ENCODE measurements around the gene KLRF1. TPM values are rescaled to one million over a fixed set of nuclear protein-coding genes. Genes with fewer than 3 reads are reported as not detected.

KLRF1 gene
- total and polyA plus RNA-seq, 12 donors = 0.19 to 2.3 (median 0.40) TPM; not detected in 6

DNA sequence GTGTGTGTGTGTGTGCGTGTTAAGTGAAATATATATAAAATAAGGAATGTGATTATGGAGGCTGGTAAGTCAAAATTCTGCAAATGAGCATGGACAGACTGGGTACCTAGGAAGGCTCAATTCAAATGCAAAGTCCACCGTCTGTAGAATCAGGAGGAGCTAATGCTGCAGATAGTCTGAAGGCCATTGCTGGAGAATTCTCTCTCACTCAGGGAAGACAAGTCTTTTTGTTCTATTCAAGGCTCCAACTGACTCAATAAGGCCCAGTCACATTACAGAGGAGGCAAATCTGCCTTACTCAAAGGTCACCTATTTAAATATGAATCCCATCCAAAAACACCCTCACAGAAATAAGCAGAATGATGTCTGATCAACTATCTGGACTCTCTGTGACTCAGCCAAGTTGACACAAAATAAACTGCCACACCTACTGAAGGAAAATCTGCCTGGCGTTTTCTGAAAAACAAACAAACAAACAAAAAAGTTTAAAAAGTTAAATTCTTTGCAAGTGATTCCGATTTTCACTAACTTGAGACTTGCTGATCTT is 53.3 kb downstream of the KLRF1 start:
- no peaks in the 10 kb centered on the region for H3K27me3 ChIP-seq
- H3K4me1 ChIP-seq = no peaks in the 10 kb centered on the region
- H3K9me3 ChIP-seq = no peaks in the 10 kb centered on the region
- ATAC-seq (no peak), DNase-seq (no peak)
- H3K27ac ChIP-seq = no peak overlapping the region
- intact Hi-C loops (cut with DNase I) = no loop called here
- TF ChIP-seq, protein P1, sequence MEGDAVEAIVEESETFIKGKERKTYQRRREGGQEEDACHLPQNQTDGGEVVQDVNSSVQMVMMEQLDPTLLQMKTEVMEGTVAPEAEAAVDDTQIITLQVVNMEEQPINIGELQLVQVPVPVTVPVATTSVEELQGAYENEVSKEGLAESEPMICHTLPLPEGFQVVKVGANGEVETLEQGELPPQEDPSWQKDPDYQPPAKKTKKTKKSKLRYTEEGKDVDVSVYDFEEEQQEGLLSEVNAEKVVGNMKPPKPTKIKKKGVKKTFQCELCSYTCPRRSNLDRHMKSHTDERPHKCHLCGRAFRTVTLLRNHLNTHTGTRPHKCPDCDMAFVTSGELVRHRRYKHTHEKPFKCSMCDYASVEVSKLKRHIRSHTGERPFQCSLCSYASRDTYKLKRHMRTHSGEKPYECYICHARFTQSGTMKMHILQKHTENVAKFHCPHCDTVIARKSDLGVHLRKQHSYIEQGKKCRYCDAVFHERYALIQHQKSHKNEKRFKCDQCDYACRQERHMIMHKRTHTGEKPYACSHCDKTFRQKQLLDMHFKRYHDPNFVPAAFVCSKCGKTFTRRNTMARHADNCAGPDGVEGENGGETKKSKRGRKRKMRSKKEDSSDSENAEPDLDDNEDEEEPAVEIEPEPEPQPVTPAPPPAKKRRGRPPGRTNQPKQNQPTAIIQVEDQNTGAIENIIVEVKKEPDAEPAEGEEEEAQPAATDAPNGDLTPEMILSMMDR (IDR thresholded peaks at IDR 0.05) = no peak
- no peak overlapping the region for H3K4me3 ChIP-seq
- WGBS, 2 donors = 86 to 88% methylated on average over 4 of the region's 4 CpGs
- H3K36me3 ChIP-seq = no peaks in the 10 kb centered on the region

DNA sequence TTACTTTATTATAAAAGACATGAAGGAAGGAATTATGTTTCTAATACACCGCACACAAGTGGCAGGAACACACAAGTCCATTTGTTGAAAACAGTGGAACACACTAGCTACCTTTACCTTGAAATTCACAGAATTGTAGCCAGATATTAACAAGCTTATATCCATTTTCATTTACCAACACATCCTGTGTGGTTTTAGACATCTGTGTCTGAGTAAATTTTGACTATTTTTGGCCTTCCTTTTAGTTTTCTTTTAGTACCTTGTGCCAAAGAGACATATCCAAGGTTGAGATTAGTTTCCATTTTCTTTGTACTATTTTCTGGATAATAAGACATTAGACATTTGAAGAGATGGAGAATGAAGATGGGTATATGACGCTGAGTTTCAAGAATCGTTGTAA is 54.0 kb downstream of the KLRF1 start, which contains the start of gene KLRF2:
Gene KLRF2 (plus strand): TSS at position 244 of the 400 bp plus-strand sequence. CDS start 107 bp downstream, at position 351.
- Histone ChIP-seq H3K4me3 (no peak within 1 kb of the TSS), H3K9me3 (no peaks in the 10 kb centered on the region), H3K4me1 (no peaks in the 10 kb centered on the region), H3K36me3 (no peaks in the 10 kb centered on the region), H3K27me3 (no peaks in the 10 kb centered on the region), H3K27ac (no peak within 1 kb of the TSS)
- ATAC-seq (no peak), DNase-seq (no peak)
- WGBS, 2 donors = 95 to 97% methylated on average over 3 of the region's 3 CpGs
- TF ChIP-seq, protein P1 (IDR thresholded peaks at IDR 0.05) = no peak
- intact Hi-C loops (cut with DNase I) = no loop called here

DNA sequence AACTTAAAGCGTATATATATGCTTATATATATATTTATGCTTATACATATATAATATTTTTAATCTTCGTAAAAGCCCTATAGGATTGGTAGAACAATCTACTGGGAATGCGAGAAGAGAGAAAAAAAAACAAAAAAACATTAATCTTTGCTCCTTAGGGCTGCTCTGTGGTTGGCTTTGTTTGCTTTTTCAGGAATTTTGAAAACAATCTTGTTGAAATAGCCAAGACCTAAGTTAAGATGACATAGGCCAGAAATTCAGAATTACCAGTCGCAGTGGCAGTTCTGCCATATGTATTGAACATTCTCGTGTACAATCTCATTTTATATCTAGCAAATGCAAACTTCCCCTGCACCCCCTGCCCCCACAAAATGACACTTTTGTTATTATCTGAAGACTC is 54.7 kb downstream of the KLRF1 start:
- Histone ChIP-seq H3K4me3 (no peak overlapping the region), H3K27me3 (no peaks in the 10 kb centered on the region), H3K4me1 (no peaks in the 10 kb centered on the region), H3K9me3 (no peaks in the 10 kb centered on the region), H3K27ac (no peak overlapping the region), H3K36me3 (no peaks in the 10 kb centered on the region)
- 91 to 94% methylated on average over 5 of the region's 5 CpGs for WGBS, 2 donors
- no peak for DNase-seq
- TF ChIP-seq, protein P1 (IDR thresholded peaks at IDR 0.05) = no peak
- no peak for ATAC-seq
- intact Hi-C loops (cut with DNase I) = no loop called here

DNA sequence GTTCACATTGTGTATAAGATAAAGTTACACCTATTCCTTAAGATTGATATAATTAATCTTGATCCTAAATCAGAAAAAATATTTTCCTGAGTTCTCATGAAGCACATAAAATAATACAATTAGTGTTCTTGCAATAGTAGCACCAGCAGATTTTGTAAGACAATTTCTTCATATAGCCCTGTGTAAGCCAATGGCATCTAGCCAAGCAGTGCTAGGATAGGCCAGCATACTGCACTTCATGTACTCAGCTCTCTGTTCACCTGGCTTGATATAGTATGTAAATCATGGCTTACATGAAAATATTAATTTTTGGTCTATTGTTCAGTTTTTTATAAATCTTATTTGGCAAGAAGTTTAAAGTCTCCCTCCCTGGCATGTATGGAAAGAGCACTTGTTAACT is 55.9 kb downstream of the KLRF1 start:
- H3K36me3 ChIP-seq = no peaks in the 10 kb centered on the region
- no peak overlapping the region for H3K27ac ChIP-seq
- H3K9me3 ChIP-seq = no peaks in the 10 kb centered on the region
- ATAC-seq (no peak), DNase-seq (no peak)
- TF ChIP-seq, protein P1 (IDR thresholded peaks at IDR 0.05) = no peak
- H3K4me1 ChIP-seq = no peaks in the 10 kb centered on the region
- no peaks in the 10 kb centered on the region for H3K27me3 ChIP-seq
- intact Hi-C loops (cut with DNase I) = no loop called here
- no peak overlapping the region for H3K4me3 ChIP-seq

All from heart right ventricle (tissue), 16 donors.